ACHN (cell line): ENCODE results near the gene MMD.
"Not testable (repeated sequence)": the region's sequence is repeated elsewhere in the genome, so short reads cannot be mapped to it uniquely, and the experiment has no call there.

Experiments used
- DNase-seq: peaks from one replicate; pipeline ENCODE4 v3.0.0-alpha.2; 2015
- in situ Hi-C: cut with HindIII; loops from 2 replicates; pipeline ENCODE4 v1.10.0; 2017; ENCODE audit warnings: low sequenced_read_pairs, low pct_ligation_motif_present, low pct_unique_long_range_greater_than_20kb

Gene MMD

GRCh38 chr17:55446004-55446403, 24.4 kb upstream of the MMD start:
- DNase-seq, in situ Hi-C loops: not testable (repeated sequence)

GRCh38 chr17:55444471-55445441, 23.1 kb upstream of the MMD start:
- in situ Hi-C loops: no loop called here
- DNase-seq: peak; percentile 62

GRCh38 chr17:55443904-55444303, 22.3 kb upstream of the MMD start:
- no peak for DNase-seq
- in situ Hi-C loops: no loop called here

- DNase-seq: no peak
- in situ Hi-C loops: no loop called here
Observed at GRCh38 chr17:55442953-55443683, 21.5 kb upstream of the MMD start.

GRCh38 chr17:55442462-55442861, 20.8 kb upstream of the MMD start:
- in situ Hi-C loops: no loop called here

GRCh38 chr17:55441544-55441943, 19.9 kb upstream of the MMD start:
- in situ Hi-C loops: no loop called here
- no peak for DNase-seq

More at GRCh38 chr17:55442462-55442861, 20.8 kb upstream of the MMD start:
- no peak for DNase-seq

GRCh38 chr17:55440391-55440790, 18.8 kb upstream of the MMD start:
- DNase-seq: no peak
- in situ Hi-C loops: no loop called here

GRCh38 chr17:55437159-55437605, 15.5 kb upstream of the MMD start:
- no peak for DNase-seq
- in situ Hi-C loops: no loop called here

- DNase-seq: no peak
- in situ Hi-C loops: no loop called here
Observed at GRCh38 chr17:55436224-55437158, 14.9 kb upstream of the MMD start.

GRCh38 chr17:55435408-55435807, 13.8 kb upstream of the MMD start:
- DNase-seq: no peak
- in situ Hi-C loops: no loop called here

GRCh38 chr17:55434721-55435120, 13.1 kb upstream of the MMD start:
- DNase-seq: no peak
- in situ Hi-C loops: no loop called here

- in situ Hi-C loops: no loop called here
- DNase-seq: peak; percentile 93
Observed at GRCh38 chr17:55433629-55434422, 12.2 kb upstream of the MMD start.

GRCh38 chr17:55433029-55433628, 11.5 kb upstream of the MMD start:
- DNase-seq: peak; percentile 57
- in situ Hi-C loops: no loop called here

- in situ Hi-C loops: no loop called here
- DNase-seq: no peak
Observed at GRCh38 chr17:55432358-55433028, 10.9 kb upstream of the MMD start.

- in situ Hi-C loops, DNase-seq: not testable (repeated sequence)
Observed at GRCh38 chr17:55431914-55432313, 10.3 kb upstream of the MMD start.

GRCh38 chr17:55430541-55431288, 9.1 kb upstream of the MMD start:
- no peak for DNase-seq
- in situ Hi-C loops: no loop called here
